DOHH2 (cell line): ENCODE results near the gene FGF1.

Experiments used
- H3F3A ChIP-seq: fragments of 200-600 bp; sonication (generic), shearing (Covaris generic); 2 replicates; pipeline ENCODE4 v1.6.0; 2016; ENCODE audit warnings: antibody characterized with exemption, mild to moderate bottlenecking; ENCODE audit not compliant: control insufficient read depth, insufficient read depth
- H3K27ac ChIP-seq: fragments of 200-600 bp; sonication (generic); 2 replicates; pipeline ENCODE4 v1.5.1; 2014; ENCODE audit warnings: low read depth, mild to moderate bottlenecking, low read length, moderate library complexity
- H3K27me3 ChIP-seq: fragments of 200-600 bp; sonication (generic); 2 replicates; pipeline ENCODE4 v1.6.1; 2014; ENCODE audit warnings: mild to moderate bottlenecking, low read length, mixed read lengths; ENCODE audit not compliant: control insufficient read depth
- H3K36me3 ChIP-seq: fragments of 200-600 bp; sonication (generic); 2 replicates; pipeline ENCODE4 v1.6.1; 2014; ENCODE audit warnings: mild to moderate bottlenecking, low read length, moderate library complexity, mixed read lengths; ENCODE audit not compliant: control insufficient read depth
- H3K4me1 ChIP-seq: fragments of 200-600 bp; sonication (generic); 2 replicates; pipeline ENCODE4 v1.6.1; 2014; ENCODE audit warnings: mild to moderate bottlenecking, low read length, mixed read lengths; ENCODE audit not compliant: control insufficient read depth
- H3K4me2 ChIP-seq: fragments of 200-600 bp; sonication (generic); 2 replicates; pipeline ENCODE4 v1.6.0; 2014; ENCODE audit warnings: mild to moderate bottlenecking, low read length, moderate library complexity
- H3K4me3 ChIP-seq: fragments of 200-600 bp; sonication (generic); 2 replicates; pipeline ENCODE4 v1.5.1; 2014; ENCODE audit warnings: mild to moderate bottlenecking, low read length, mixed read lengths
- H3K79me2 ChIP-seq: fragments of 200-600 bp; sonication (generic); 2 replicates; pipeline ENCODE4 v1.6.1; 2014; ENCODE audit warnings: mild to moderate bottlenecking, low read length, mixed read lengths; ENCODE audit not compliant: control insufficient read depth
- H3K9me2 ChIP-seq: fragments of 200-600 bp; sonication (generic); replicated peaks from 2 replicates; pipeline ENCODE4 v1.6.1; 2014; ENCODE audit warnings: mild to moderate bottlenecking, low read length, mixed read lengths; ENCODE audit not compliant: control insufficient read depth
- H3K9me3 ChIP-seq: fragments of 200-600 bp; sonication (generic); 2 replicates; pipeline ENCODE4 v1.6.1; 2014; ENCODE audit warnings: antibody characterized with exemption, low read length, mixed read lengths; ENCODE audit not compliant: control insufficient read depth, insufficient read depth
- H4K20me1 ChIP-seq: fragments of 200-600 bp; sonication (generic); 2 replicates; pipeline ENCODE4 v1.6.0; 2014; ENCODE audit warnings: low read depth, mild to moderate bottlenecking, antibody characterized with exemption, low read length, moderate library complexity; ENCODE audit not compliant: control insufficient read depth, insufficient read depth
- EZH2phosphoT487 ChIP-seq: fragments of 200-600 bp; sonication (generic); IDR thresholded peaks from 2 replicates; pipeline ENCODE4 v1.6.1; 2017; ENCODE audit warnings: borderline replicate concordance, mild to moderate bottlenecking, antibody characterized with exemption, low read length, moderate library complexity, mixed read lengths
- TF ChIP-seq, protein P1 (sequence below): fragments of 200-600 bp; sonication (generic); IDR thresholded peaks from one replicate; pipeline ENCODE4 v1.5.1; 2014; ENCODE audit warnings: antibody characterized with exemption, mild to moderate bottlenecking, low read depth, low read length; ENCODE audit not compliant: poor library complexity, severe bottlenecking

FGF1 gene

DNA sequence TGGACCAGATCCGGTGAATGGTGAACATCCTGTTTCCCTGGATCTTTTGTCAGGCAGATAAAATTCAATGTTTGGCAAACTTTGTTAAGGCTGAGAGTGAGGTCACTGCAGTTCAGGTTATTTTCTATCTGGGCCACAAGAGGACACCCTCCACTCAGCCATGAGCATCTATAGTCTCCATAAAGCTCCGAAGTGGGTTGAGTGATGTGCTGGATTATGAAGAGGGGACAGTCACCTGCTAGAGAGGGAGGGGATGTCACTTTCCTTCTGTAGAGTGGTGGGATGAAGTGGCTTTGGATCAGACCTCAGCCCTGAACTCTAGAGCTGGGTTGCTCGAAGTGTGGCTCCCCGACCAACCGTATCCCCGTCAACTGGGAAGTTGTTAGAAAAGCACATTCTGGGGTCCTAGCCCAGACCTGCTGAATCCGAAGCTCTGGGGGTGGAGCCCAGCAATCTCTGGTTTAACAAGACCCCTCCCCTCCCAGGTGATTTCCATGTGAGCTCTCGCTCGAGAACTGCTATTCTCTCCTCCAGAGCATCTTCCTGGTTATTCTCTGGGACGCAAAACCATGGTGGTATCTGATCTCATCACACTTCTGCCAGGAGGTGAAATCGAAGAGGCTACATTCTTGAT lies 31.8 kb upstream of the FGF1 start:
- no peaks in the 10 kb centered on the region for H3K36me3 ChIP-seq
- H3K9me2 ChIP-seq = no peaks in the 10 kb centered on the region
- H3F3A ChIP-seq = no peaks in the 10 kb centered on the region
- H3K27me3 ChIP-seq = peaks cover 12% of the 10 kb centered on the region
- H3K4me1 ChIP-seq = peaks cover 3% of the 10 kb centered on the region
- no peak for TF ChIP-seq EZH2phosphoT487
- TF ChIP-seq, protein P1, sequence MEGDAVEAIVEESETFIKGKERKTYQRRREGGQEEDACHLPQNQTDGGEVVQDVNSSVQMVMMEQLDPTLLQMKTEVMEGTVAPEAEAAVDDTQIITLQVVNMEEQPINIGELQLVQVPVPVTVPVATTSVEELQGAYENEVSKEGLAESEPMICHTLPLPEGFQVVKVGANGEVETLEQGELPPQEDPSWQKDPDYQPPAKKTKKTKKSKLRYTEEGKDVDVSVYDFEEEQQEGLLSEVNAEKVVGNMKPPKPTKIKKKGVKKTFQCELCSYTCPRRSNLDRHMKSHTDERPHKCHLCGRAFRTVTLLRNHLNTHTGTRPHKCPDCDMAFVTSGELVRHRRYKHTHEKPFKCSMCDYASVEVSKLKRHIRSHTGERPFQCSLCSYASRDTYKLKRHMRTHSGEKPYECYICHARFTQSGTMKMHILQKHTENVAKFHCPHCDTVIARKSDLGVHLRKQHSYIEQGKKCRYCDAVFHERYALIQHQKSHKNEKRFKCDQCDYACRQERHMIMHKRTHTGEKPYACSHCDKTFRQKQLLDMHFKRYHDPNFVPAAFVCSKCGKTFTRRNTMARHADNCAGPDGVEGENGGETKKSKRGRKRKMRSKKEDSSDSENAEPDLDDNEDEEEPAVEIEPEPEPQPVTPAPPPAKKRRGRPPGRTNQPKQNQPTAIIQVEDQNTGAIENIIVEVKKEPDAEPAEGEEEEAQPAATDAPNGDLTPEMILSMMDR = peak; percentile 26
- H4K20me1 ChIP-seq = no peaks in the 10 kb centered on the region
- H3K79me2 ChIP-seq = no peaks in the 10 kb centered on the region
- H3K9me3 ChIP-seq = no peaks in the 10 kb centered on the region
- H3K4me2 ChIP-seq = no peak overlapping the region
- H3K4me3 ChIP-seq = no peak overlapping the region
- no peak overlapping the region for H3K27ac ChIP-seq

DNA sequence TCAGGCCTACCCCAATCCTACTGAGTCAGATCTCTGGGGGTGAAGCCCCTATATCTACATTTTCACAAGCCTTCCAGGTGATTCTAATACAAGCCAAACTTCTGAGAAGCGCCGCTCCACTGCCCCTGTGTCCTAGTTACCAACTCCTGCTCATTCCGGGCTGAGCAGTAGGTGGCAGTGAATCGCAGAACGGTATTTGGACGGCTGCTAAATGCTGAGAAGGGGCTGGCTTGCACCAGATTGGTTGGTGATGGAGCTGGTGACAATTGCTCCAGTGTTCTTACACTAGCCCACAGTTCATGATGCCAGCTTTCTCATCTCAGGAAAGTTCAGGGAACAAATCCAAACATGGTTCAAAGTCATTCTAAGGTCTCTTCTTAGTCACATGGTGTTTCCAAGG lies 31.1 kb upstream of the FGF1 start:
- H3K9me3 ChIP-seq = no peaks in the 10 kb centered on the region
- no peak overlapping the region for H3K27ac ChIP-seq
- no peaks in the 10 kb centered on the region for H3K79me2 ChIP-seq
- TF ChIP-seq, protein P1 = peak; percentile 40
- TF ChIP-seq EZH2phosphoT487 = no peak
- H3K27me3 ChIP-seq = peaks cover 12% of the 10 kb centered on the region
- H3K36me3 ChIP-seq = no peaks in the 10 kb centered on the region
- no peaks in the 10 kb centered on the region for H3F3A ChIP-seq
- no peaks in the 10 kb centered on the region for H3K9me2 ChIP-seq
- H3K4me2 ChIP-seq = no peak overlapping the region
- H3K4me3 ChIP-seq = no peak overlapping the region
- no peaks in the 10 kb centered on the region for H4K20me1 ChIP-seq
- H3K4me1 ChIP-seq = peaks cover 6% of the 10 kb centered on the region

DNA sequence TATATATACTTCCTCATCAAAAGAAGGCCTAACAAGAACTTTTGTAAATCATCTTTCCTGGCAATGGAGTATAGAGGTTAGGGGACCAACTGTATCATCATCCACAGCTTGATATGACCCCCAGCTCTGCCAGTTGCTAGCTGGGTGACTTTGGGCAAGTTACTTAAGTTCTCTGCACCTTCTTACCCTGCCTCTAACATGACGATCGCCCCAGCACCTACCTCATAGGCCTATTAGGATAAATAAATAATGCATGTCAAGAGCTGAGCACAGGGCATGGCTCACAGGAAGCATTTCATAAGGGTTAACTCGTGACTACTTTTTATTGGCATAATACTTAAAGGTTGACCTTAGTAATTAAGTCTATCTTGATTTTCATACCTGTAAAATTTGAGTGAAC lies 29.4 kb upstream of the FGF1 start:
- Histone ChIP-seq H3K4me2 (no peak overlapping the region), H3K4me3 (no peak overlapping the region), H3K9me3 (peaks cover 4% of the 10 kb centered on the region), H3F3A (no peaks in the 10 kb centered on the region), H3K79me2 (no peaks in the 10 kb centered on the region), H3K27ac (no peak overlapping the region), H3K36me3 (no peaks in the 10 kb centered on the region), H3K27me3 (peaks cover 12% of the 10 kb centered on the region), H3K9me2 (no peaks in the 10 kb centered on the region), H4K20me1 (no peaks in the 10 kb centered on the region), H3K4me1 (peaks cover 6% of the 10 kb centered on the region)
- TF ChIP-seq EZH2phosphoT487 = no peak
- TF ChIP-seq, protein P1 = no peak
